ENCODE measurements around the gene BAMBI. TPM values are rescaled to one million over a fixed set of nuclear protein-coding genes. Genes with fewer than 3 reads are reported as not detected.

The BAMBI gene
- polyA plus RNA-seq, 3 donors = 0.08 to 1.3 (median 0.09) TPM

GRCh38 chr10:28715757-28716156 lies 38.4 kb downstream of the BAMBI start:
- no CpG with 5 or more reads among the region's 2 CpGs for WGBS (ENCODE audit: insufficient coverage)
- peaks cover 8 to 17% (median 11%) of the 10 kb centered on the region in 3 donors for H3K27me3 Mint-ChIP-seq (ENCODE audit: low read depth in 3 of 3)
- intact Hi-C loops (cut with micrococcal nuclease) = no loop called here

GRCh38 chr10:28716748-28717147 lies 39.4 kb downstream of the BAMBI start:
- Histone ChIP-seq H2AFZ (ENCODE audit: insufficient read depth, low read depth, low read length, poor library complexity, severe bottlenecking) (no peak overlapping the region), H3K27ac (ENCODE audit: low read depth in 1 of 2, low read length in 2 of 2) (no peak overlapping the region), H3K4me3 (replicated peaks in 1 of 3; ENCODE audit: low read depth in 2 of 3, low read length in 3 of 3) (no peak overlapping the region), H3K36me3 (replicated peaks in 1 of 2; ENCODE audit: control insufficient read depth in 1 of 2, insufficient read depth in 2 of 2, low read length in 2 of 2) (no peaks in the 10 kb centered on the region), H3K27me3 (ENCODE audit: control insufficient read depth in 2 of 2, insufficient read depth in 2 of 2, low read length in 2 of 2) (peaks cover 9 to 18% of the 10 kb centered on the region in 2 donors), H4K20me1 (ENCODE audit: insufficient read depth, low read length) (no peaks in the 10 kb centered on the region), H3K79me2 (ENCODE audit: insufficient read depth, low read length) (no peaks in the 10 kb centered on the region), H3K4me1 (ENCODE audit: control insufficient read depth in 1 of 2, insufficient read depth in 2 of 2, low read length in 2 of 2) (no peaks in the 10 kb centered on the region), H3K9me3 (replicated peaks in 1 of 2; ENCODE audit: control insufficient read depth in 1 of 2, insufficient read depth in 1 of 2, low read length in 2 of 2) (no peaks in the 10 kb centered on the region), H3K4me2 (replicated peaks; ENCODE audit: extremely low read depth, low read length, poor library complexity, severe bottlenecking) (no peak overlapping the region), H3K9ac (ENCODE audit: insufficient read depth, low read length, poor library complexity, severe bottlenecking) (no peak overlapping the region)
- H3K36me3 Mint-ChIP-seq = no peaks in the 10 kb centered on the region
- H3K27ac Mint-ChIP-seq = no peak overlapping the region
- WGBS (ENCODE audit: insufficient coverage) = 80% methylated on average over 1 of the region's 1 CpG
- H3K4me3 Mint-ChIP-seq = no peak overlapping the region
- no peak for TF ChIP-seq CTCF (IDR thresholded peaks at IDR 0.05)
- peaks cover 17 to 27% (median 21%) of the 10 kb centered on the region in 3 donors for H3K27me3 Mint-ChIP-seq (ENCODE audit: low read depth in 3 of 3)
- peaks cover 2% of the 10 kb centered on the region for H3K4me1 Mint-ChIP-seq
- intact Hi-C loops (cut with micrococcal nuclease) = no loop called here
- no peak for DNase-seq
- H3K9me3 Mint-ChIP-seq = peaks cover 2 to 18% (median 10%) of the 10 kb centered on the region in 7 donors

More at GRCh38 chr10:28715757-28716156, 38.4 kb downstream of the BAMBI start:
- Histone ChIP-seq H3K9ac (ENCODE audit: insufficient read depth, low read length, poor library complexity, severe bottlenecking) (no peak overlapping the region), H3K79me2 (ENCODE audit: insufficient read depth, low read length) (no peaks in the 10 kb centered on the region), H3K27me3 (ENCODE audit: control insufficient read depth in 2 of 2, insufficient read depth in 2 of 2, low read length in 2 of 2) (peaks cover 3 to 8% of the 10 kb centered on the region in 2 donors), H3K9me3 (replicated peaks in 1 of 2; ENCODE audit: control insufficient read depth in 1 of 2, insufficient read depth in 1 of 2, low read length in 2 of 2) (no peaks in the 10 kb centered on the region), H4K20me1 (ENCODE audit: insufficient read depth, low read length) (no peaks in the 10 kb centered on the region), H3K4me3 (replicated peaks in 1 of 3; ENCODE audit: low read depth in 2 of 3, low read length in 3 of 3) (no peak overlapping the region), H2AFZ (ENCODE audit: insufficient read depth, low read depth, low read length, poor library complexity, severe bottlenecking) (no peak overlapping the region), H3K36me3 (replicated peaks in 1 of 2; ENCODE audit: control insufficient read depth in 1 of 2, insufficient read depth in 2 of 2, low read length in 2 of 2) (no peaks in the 10 kb centered on the region), H3K4me2 (replicated peaks; ENCODE audit: extremely low read depth, low read length, poor library complexity, severe bottlenecking) (no peak overlapping the region), H3K27ac (ENCODE audit: low read depth in 1 of 2, low read length in 2 of 2) (no peak overlapping the region), H3K4me1 (ENCODE audit: control insufficient read depth in 1 of 2, insufficient read depth in 2 of 2, low read length in 2 of 2) (no peaks in the 10 kb centered on the region)
- no peaks in the 10 kb centered on the region for H3K4me1 Mint-ChIP-seq
- TF ChIP-seq CTCF (IDR thresholded peaks at IDR 0.05) = no peak
- peaks cover 2 to 18% (median 10%) of the 10 kb centered on the region in 7 donors for H3K9me3 Mint-ChIP-seq
- DNase-seq = no peak
- H3K4me3 Mint-ChIP-seq = no peak overlapping the region
- H3K27ac Mint-ChIP-seq = no peak overlapping the region
- H3K36me3 Mint-ChIP-seq = no peaks in the 10 kb centered on the region

All from CD14-positive monocyte (primary cell).